Measurements from ENCODE around the gene PRKAR1B.

The PRKAR1B gene

DNA sequence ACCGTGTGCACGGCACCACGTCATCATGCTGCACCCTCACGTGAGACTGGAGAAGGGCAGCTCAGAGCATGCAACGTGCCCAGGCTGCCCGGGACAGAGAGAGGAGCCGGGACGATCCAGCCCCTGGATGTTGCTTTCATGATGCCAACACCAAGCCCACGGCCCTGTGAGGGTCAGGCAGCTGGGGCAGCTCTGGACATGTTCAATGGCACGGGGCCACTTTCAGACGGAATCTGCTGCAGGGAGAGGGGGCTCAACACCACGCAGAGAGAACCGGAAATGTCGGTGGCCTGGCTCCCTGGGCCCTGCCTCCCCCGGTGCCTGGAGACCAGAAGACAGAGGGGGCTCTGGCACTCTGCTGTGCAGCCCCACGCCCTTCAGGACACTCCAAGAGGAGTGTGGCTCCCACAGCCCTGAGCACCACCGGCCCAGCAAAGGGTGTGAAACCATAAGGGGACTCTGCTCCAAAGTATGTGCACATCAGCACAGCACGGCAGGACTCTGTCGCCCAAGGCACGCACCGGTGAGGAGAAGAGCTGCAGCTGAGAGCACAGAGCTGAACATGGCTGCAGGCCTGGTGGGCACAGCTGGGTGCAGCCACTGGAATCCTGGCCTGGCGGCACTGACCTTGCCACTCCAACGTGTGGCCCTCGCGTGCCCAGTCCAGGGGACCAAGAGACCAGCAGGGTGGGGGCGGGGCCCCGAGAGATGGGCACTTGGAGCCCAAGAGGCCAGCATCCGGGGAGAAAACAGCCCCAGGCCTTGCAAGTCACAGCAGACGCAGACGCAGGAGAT is 137.1 kb downstream of the PRKAR1B start:
- no peak for DNase-seq (ENCODE audit: low read depth)

- no peak for DNase-seq (ENCODE audit: low read depth)
These were observed 139.3 kb downstream of the PRKAR1B start for GRCh38 chr7:587767-588166.

DNA sequence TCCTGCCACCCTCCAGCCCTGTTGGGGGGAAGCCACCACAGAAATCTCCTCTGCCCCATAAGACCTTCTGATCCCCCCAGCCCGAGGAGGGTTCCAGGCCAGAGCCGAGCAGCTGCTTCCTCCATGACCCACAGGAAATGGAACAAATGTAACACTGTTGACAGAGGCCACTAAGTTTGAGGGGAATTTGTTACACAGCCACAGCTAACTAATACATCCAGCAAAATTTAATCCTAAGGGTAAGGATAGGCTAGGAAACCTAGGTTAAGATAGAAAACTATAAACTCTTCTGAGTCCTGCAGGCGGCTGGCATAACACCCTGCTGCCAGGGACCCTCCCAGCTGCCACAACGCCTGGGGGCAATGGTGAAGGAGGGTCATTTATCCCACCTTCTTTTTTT is 140.6 kb downstream of the PRKAR1B start:
- no peak for DNase-seq (ENCODE audit: low read depth)

- no peak for DNase-seq (ENCODE audit: low read depth)
These were observed 141.2 kb downstream of the PRKAR1B start for GRCh38 chr7:585873-586272.

DNA sequence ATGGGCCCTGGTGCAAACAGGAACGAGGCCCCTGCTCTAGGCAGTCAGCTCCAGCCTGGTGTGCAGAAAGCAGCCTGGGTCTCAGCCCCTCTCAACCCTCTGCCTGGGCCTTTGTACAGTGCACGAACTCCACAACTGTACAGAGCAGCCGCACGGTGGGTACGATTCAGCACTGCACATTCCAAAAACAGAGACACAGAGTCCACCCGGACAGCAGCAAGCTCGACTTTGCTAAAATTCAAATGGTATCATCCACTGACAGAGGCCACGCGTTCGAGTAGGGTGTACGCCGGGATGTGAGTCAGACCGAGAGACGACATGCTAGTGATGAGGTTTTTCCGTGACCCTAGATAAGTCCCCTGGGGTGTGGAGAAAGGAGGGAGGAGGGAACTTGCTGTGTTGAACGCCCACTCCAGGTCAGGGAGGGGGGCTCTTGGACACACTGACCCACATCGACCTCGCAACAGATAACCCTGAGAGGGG is 141.8 kb downstream of the PRKAR1B start:
- DNase-seq (ENCODE audit: low read depth): peak; percentile 49

DNA sequence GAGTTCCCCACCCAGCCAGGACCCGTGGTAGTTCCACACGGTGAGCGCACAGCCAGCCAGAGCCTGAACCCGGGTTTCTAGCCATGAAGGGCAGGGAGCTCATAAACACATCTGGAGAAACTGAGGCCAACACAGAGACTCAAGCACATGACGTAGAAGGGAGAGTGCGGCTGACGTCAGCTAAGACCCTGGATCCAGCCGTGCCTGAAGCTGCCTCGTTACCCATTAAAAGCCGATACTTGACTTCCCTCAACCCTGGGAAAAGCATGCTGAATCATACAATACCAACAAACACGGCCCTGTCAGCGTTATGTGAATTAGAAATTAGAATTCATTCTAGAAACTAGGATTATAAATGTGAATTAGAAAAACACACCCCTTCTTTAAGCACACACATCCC is 142.3 kb downstream of the PRKAR1B start:
- no peak for DNase-seq (ENCODE audit: low read depth)

DNA sequence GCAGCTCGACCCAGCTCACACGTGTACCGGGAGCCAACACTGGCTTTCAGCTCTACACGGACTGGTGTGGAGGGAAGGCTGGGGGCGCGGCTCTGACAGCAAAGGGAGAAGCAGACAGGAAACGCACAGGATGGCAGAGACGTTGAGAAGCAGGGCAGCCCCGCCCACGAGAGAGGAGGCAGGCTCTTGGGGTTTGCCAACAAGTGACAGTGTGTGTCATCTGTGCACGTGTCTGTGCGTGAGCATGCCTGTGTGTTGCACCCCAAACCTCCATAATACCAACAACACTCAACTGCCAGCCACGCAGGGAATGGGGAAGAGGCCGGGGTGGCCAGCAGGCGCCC is 143.0 kb downstream of the PRKAR1B start:
- peak; percentile 79 for DNase-seq (ENCODE audit: low read depth)

GRCh38 chr7:583410-584121 is 143.5 kb downstream of the PRKAR1B start:
- DNase-seq (ENCODE audit: low read depth): no peak

- DNase-seq (ENCODE audit: low read depth): no peak
These were observed 144.2 kb downstream of the PRKAR1B start for GRCh38 chr7:582931-583330.

DNA sequence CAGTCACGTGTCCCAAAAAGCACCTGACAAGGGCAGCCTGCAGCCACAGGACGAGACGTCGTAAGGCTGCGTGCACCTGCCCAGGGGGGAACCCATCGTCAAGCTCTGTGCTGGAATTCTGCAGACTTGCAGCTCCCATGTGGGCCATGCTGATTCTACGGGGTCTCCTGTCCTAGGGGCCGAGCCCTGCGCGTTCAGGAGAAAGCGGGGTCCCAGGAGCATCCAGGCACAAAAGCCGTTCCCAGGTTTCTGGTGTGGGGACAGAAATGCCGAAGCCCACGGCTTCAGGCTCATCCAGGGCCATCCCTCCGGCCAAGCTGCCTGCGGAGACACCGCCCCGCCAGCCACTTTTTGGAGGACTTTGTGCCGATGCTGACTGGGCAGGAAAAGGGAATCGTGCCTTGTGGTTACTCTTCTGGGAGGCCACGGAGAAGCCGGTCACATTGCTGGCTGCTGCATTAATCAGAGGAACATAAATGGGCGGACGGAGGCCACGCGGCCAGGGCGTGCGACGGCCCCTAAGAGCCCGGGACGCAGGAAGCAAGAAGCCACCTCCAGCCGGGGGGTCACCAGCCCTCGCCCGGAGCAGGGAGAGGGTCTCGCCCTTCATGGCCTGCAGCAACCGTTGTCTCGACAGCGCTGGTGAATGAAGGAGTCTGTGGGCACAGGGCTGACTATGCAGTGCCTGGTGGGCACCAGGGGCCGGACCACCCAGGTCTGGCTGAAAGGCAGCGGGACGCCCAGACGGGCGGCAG is 144.8 kb downstream of the PRKAR1B start:
- DNase-seq (ENCODE audit: low read depth): no peak

GRCh38 chr7:578386-578785 is 148.7 kb downstream of the PRKAR1B start:
- DNase-seq (ENCODE audit: low read depth): no peak

GRCh38 chr7:577741-578370 is 149.2 kb downstream of the PRKAR1B start:
- no peak for DNase-seq (ENCODE audit: low read depth)

- no peak for DNase-seq (ENCODE audit: low read depth)
These were observed 149.8 kb downstream of the PRKAR1B start for GRCh38 chr7:577278-577665.

DNA sequence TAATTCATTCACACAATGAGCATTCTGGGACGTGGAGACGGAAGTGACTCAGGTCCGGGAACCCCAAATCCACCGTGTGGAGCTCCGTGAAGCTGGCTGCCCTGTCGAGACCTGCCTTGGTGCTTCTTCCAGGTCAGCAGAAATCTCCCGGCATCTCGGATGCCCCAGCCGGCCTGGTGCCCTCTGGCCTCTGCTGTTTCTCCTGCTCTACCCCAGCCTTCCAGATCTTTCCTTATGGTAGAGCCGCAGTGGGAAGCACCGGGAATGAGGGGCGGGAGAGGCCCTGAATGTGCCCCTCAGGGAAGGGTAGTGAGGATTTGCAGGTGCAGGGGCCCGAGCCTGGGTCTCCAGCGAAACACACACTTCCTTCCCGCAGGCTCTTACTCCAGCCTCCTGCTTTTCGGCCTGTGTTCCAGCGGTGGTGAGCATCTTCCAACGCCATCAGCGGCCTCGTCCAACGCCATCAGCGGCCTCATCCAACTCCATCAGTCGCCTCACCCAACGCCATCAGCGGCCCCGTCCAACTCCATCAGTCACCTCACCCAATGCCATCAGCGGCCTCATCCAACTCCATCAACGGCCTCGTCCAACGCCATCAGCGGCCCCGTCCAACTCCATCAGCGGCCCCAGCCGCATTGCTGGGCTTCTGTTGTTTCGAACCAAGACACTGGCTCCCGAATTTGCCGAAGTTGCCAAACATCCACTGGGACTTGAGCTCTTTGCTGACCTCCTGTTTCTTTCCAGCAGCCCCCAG is 150.4 kb downstream of the PRKAR1B start:
- DNase-seq (ENCODE audit: low read depth): no peak

GRCh38 chr7:575425-576366 is 151.4 kb downstream of the PRKAR1B start:
- no peak for DNase-seq (ENCODE audit: low read depth)

DNA sequence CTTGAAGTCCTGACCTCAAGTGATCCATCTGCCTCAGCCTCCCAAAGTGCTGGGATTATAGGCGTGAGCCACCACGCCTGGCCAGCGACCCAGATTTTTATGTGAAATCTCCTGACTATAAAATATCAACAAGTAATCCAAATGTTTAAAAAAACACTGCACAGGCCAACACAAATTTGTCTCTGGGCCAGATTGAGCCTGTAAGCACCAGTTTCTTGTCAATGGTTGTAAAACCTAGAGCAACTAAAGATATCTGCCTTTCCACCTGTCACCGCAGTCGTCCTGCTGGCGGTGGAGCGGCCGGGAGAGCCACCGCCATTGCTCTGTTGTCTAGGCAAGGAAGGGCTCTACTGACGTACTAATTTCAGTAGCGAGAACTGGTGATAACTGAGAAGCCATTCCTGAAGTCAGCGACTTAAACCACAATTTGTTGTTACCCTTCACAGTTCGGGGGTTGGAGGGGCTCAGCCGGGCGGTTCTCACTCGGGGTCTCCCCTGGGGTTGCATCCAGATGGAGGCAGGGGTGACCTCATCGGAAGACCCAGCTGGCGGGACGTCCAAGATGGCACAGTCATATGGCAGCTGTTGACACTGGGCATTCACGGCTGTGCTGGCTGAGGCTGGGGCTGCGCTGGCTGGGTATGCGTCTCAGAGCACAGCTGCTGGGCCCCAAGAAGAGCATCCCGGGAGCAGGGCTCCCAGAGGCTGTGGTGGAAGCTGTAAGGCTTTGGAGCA is 152.3 kb downstream of the PRKAR1B start:
- no peak for DNase-seq (ENCODE audit: low read depth)

- DNase-seq (ENCODE audit: low read depth): no peak
These were observed 153.1 kb downstream of the PRKAR1B start for GRCh38 chr7:573933-574381.

- DNase-seq (ENCODE audit: low read depth): no peak
These were observed 153.7 kb downstream of the PRKAR1B start for GRCh38 chr7:573269-573932.
